Bronchial epithelial cell (primary cell): Measurements from ENCODE around the gene IQCE. TPM values are rescaled to one million over a fixed set of nuclear protein-coding genes. Genes with fewer than 3 reads are reported as not detected.
"Not testable (repeated sequence)": the region's sequence is repeated elsewhere in the genome, so short reads cannot be mapped to it uniquely, and the experiment has no call there.

Source experiments
- DNase-seq: peaks from one replicate; pipeline ENCODE4 v3.0.0-alpha.2; 2010; ENCODE audit warnings: low read depth
- FAIRE-seq: peaks from 2 replicates; lab custom pipeline; 2011; peaks lifted over from hg19 to GRCh38; lab: Jason Lieb, UNC
- H3K27me3 ChIP-seq: 2 replicates; pipeline ENCODE4 v1.5.1; 2011; ENCODE audit warnings: low read length; ENCODE audit not compliant: control insufficient read depth, insufficient read depth
- H3K36me3 ChIP-seq: 2 replicates; pipeline ENCODE4 v1.5.1; 2011; ENCODE audit warnings: low read length; ENCODE audit not compliant: control insufficient read depth, insufficient read depth
- H3K4me3 ChIP-seq: 2 replicates; pipeline ENCODE4 v1.5.1; 2011; ENCODE audit warnings: mild to moderate bottlenecking, low read depth, low read length, control low read depth
- CTCF ChIP-seq: IDR thresholded peaks from 2 replicates; pipeline ENCODE4 v1.5.1; 2011; ENCODE audit warnings: mild to moderate bottlenecking, moderate library complexity, low read length, control low read depth, inconsistent platforms; ENCODE audit not compliant: insufficient read depth, severe bottlenecking
- total RNA-seq: library from RNA; depleted of rRNA; stranded (reverse); fragments of >200 nt; gene quantifications from 2 replicates; pipeline ENCODE4 v1.2.1, GENCODE V29; 2014

The IQCE gene
- total RNA-seq, 1 donor from 2014 or later: 6.3 TPM

GRCh38 chr7:2530071-2530987 is 28.4 kb upstream of the IQCE start:
- no peak overlapping the region for H3K4me3 ChIP-seq
- no peak for TF ChIP-seq CTCF
- peaks cover 8% of the 10 kb centered on the region for H3K36me3 ChIP-seq
- DNase-seq (peak; percentile 35), FAIRE-seq (no peak)
- no peaks in the 10 kb centered on the region for H3K27me3 ChIP-seq

DNA sequence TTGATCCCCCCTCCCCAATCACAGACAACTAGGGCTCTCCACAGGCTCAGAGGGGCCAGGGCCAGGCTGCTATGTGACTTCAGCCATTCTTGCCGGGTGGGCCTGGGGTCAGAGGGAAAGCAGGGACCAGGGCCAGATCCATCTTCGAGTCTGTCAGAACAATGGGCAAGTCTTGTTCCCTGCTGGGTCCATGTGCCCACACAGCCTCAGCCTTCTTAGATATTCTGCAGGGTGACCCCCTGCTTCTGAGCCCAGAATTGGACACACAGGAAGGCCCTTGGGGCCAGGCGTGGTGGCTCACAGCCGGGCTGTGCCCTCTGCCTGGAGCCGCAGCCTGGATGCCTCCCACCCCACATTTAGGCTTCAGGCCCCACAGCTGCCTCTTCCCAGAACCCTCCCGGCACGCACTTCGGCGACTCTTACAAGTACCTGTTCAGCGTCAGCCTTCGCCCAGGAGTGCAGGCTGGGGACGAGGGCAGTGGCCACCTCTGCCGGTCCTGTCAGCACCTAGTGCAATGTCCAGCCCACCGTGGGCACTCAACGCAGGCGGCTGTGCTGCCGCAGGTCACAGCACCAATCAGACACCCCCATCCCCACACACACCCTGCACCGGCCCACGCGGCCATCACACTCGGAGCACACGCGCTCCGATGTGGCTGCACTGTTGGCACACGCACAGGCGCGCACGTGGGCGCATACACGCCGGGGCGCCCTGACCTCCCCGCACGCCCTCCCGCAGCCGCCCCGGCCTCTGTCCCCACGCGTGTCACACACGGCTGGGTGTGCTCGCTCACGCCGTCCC is 27.6 kb upstream of the IQCE start:
- DNase-seq, FAIRE-seq, H3K27me3 ChIP-seq, H3K36me3 ChIP-seq, H3K4me3 ChIP-seq: not testable (repeated sequence)

DNA sequence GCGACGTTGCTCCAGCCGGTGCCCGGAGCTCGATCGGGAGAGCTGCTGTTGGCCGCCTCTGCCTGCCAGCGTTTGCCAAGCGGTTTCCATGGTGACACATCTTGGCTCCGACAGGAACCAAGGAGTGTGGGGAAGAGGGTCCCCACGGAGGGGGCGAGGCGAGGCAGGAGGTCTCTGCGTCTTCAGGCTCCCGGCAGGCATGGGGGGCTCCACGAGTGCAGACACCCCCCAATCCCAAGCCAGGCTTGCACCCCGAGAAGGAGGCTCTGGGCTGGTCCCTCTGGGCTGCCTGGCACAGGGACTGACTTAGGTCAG is 27.0 kb upstream of the IQCE start:
- FAIRE-seq, H3K4me3 ChIP-seq, DNase-seq, H3K36me3 ChIP-seq, H3K27me3 ChIP-seq: not testable (repeated sequence)

- not testable (repeated sequence) for H3K4me3 ChIP-seq, H3K36me3 ChIP-seq, H3K27me3 ChIP-seq, DNase-seq
- FAIRE-seq: peak; percentile 73
Observed at GRCh38 chr7:2532199-2532772, 26.5 kb upstream of the IQCE start.

DNA sequence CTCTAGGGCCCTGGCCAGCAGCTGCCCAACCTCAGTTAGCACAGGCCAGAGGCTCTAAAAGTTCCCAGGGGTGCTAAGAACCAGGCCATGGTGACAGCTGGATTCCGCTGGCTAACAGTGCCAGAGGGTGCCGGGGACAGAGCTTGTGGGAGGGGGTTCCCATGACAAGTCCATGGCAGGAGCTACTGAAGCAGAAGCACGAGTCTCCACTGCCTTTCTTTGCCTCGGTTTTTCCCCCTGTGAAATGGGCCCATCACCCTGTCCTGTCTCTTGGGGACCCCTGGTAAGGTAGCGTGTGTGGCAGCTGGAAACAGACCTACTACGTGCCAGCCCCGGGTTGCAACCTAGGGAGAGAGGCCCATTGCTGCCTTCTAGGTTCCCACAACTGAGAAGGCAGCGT is 26.0 kb upstream of the IQCE start:
- FAIRE-seq, H3K36me3 ChIP-seq, DNase-seq, H3K27me3 ChIP-seq, H3K4me3 ChIP-seq: not testable (repeated sequence)

- not testable (repeated sequence) for FAIRE-seq, H3K36me3 ChIP-seq, H3K27me3 ChIP-seq, H3K4me3 ChIP-seq, DNase-seq
Observed at GRCh38 chr7:2533566-2533965, 25.2 kb upstream of the IQCE start.

- peaks cover 11% of the 10 kb centered on the region for H3K36me3 ChIP-seq
- FAIRE-seq, H3K27me3 ChIP-seq, DNase-seq, H3K4me3 ChIP-seq: not testable (repeated sequence)
Observed at GRCh38 chr7:2534214-2534613, 24.6 kb upstream of the IQCE start.

GRCh38 chr7:2535872-2536627 is 22.7 kb upstream of the IQCE start:
- peak; percentile 92 for FAIRE-seq

More at GRCh38 chr7:2535872-2536627, 22.7 kb upstream of the IQCE start:
- peaks cover 18% of the 10 kb centered on the region for H3K36me3 ChIP-seq
- not testable (repeated sequence) for DNase-seq, H3K4me3 ChIP-seq, H3K27me3 ChIP-seq
